HepG2 (cell line): ENCODE data around the gene TRIM59. TPM values are rescaled to one million over a fixed set of nuclear protein-coding genes. Genes with fewer than 3 reads are reported as not detected.

Source experiments
- ATAC-seq: fragments of 200-7000 bp; cut with Tn5 transposase; 3 replicates; pipeline ENCODE4 v1.9.1; 2020; ENCODE audit warnings: mild to moderate bottlenecking, moderate library complexity
- BruUV-seq: library from RNA; stranded (reverse); fragments of 400-500 nt; replicated peaks from 2 replicates; lab custom pipeline; 2021; lab: Mats Ljungman, UMichigan
- CTCF ChIA-PET: fragments of 300-600 bp; formaldehyde crosslinking; extraction: SDS; loops from one replicate; lab custom pipeline; 2021; ENCODE audit warnings: low total read pairs, inconsistent platforms, low intra/inter-chr PET ratio; lab: Yijun Ruan, JAX
- POLR2A ChIA-PET: fragments of 350-600 bp; sonication (Branson Sonifier 250); formaldehyde crosslinking; loops from one replicate; lab custom pipeline; 2020; ENCODE audit warnings: antibody characterized with exemption, inconsistent platforms; lab: Yijun Ruan, JAX
- DNase-seq: peaks from one replicate; pipeline ENCODE4 v3.0.0-alpha.2; 2015; ENCODE audit warnings: low spot score
- FAIRE-seq: peaks from 3 replicates; lab custom pipeline; 2011; peaks lifted over from hg19 to GRCh38; lab: Jason Lieb, UNC
- H2AFZ ChIP-seq: one replicate; pipeline ENCODE4 v1.6.1; 2011; ENCODE audit warnings: low read length, inconsistent platforms
- H3K27ac ChIP-seq: fragments of 300-600 bp; 3 replicates; pipeline ENCODE4 v1.8.0; 2011; ENCODE audit warnings: mixed run types, mild to moderate bottlenecking, mixed read lengths, low read length, inconsistent platforms; ENCODE audit not compliant: insufficient read depth; ENCODE audit errors: extremely low read length
- H3K27me3 ChIP-seq, 2 experiments: fragments of 200-600 bp in 1 of 2; 2 replicates in 1 of 2; 3 replicates in 1 of 2; pipeline versions ENCODE4 v1.6.0 to v1.8.0; 2011; ENCODE audit warnings: low read length in 2 of 2, mild to moderate bottlenecking in 2 of 2, moderate library complexity in 2 of 2, inconsistent platforms in 1 of 2; ENCODE audit not compliant: insufficient read depth in 2 of 2, control insufficient read depth in 1 of 2
- H3K36me3 ChIP-seq, 2 experiments: fragments of 200-600 bp in 1 of 2; replicated peaks in 1 of 2; 2 replicates in 1 of 2; 3 replicates in 1 of 2; pipeline versions ENCODE4 v1.5.1 to v1.8.0; 2011; ENCODE audit warnings: low read length in 2 of 2, inconsistent platforms in 1 of 2; ENCODE audit not compliant: insufficient read depth in 2 of 2, control insufficient read depth in 1 of 2
- H3K4me1 ChIP-seq: 2 replicates; pipeline ENCODE4 v1.5.1; 2012; ENCODE audit warnings: low read length, inconsistent platforms; ENCODE audit not compliant: insufficient read depth
- H3K4me2 ChIP-seq: 2 replicates; pipeline ENCODE4 v1.6.0; 2011; ENCODE audit warnings: low read depth, low read length, inconsistent platforms
- H3K4me3 ChIP-seq, 3 experiments: fragments of 200-600 bp in 1 of 3; sonication (generic), shearing (Covaris generic) in 1 of 3; replicated peaks in 1 of 3; 2 replicates each; pipeline ENCODE4 v1.5.1; 2011 to 2016; ENCODE audit warnings: low read length in 3 of 3, inconsistent platforms in 2 of 3, low read depth in 2 of 3, mild to moderate bottlenecking in 2 of 3, control low read depth in 1 of 3, mixed read lengths in 1 of 3; ENCODE audit not compliant: insufficient read depth in 1 of 3
- H3K79me2 ChIP-seq: one replicate; pipeline ENCODE4 v1.6.1; 2011; ENCODE audit warnings: low read length, inconsistent platforms; ENCODE audit not compliant: insufficient read depth
- H3K9ac ChIP-seq: 2 replicates; pipeline ENCODE4 v1.6.0; 2011; ENCODE audit warnings: mild to moderate bottlenecking, low read depth, low read length, inconsistent platforms; ENCODE audit not compliant: insufficient read depth
- H3K9me3 ChIP-seq: 2 replicates; pipeline ENCODE4 v1.5.1; 2012; ENCODE audit warnings: mild to moderate bottlenecking, low read length
- H4K20me1 ChIP-seq: 2 replicates; pipeline ENCODE4 v1.6.0; 2011; ENCODE audit warnings: inconsistent platforms, mild to moderate bottlenecking, low read length, moderate library complexity; ENCODE audit not compliant: insufficient read depth
- CCDC6 ChIP-seq: sonication (generic); formaldehyde crosslinking; IDR thresholded peaks from 2 replicates; pipeline ENCODE4 v1.8.1; 2022; ENCODE audit warnings: mild to moderate bottlenecking, missing genetic modification reagents, moderate library complexity
- GTF3A ChIP-seq: sonication (generic); formaldehyde crosslinking; conservative IDR thresholded peaks from 2 replicates; pipeline ENCODE4 v1.4.0; 2020; ENCODE audit warnings: mild to moderate bottlenecking, missing genetic modification reagents
- IKZF1 ChIP-seq: fragments of 450-650 bp; IDR thresholded peaks from 2 replicates; pipeline ENCODE4 v1.7.1; 2016
- PITX1 ChIP-seq: sonication (generic); formaldehyde crosslinking; IDR thresholded peaks from 2 replicates; pipeline ENCODE4 v1.5.1; 2020; ENCODE audit warnings: mild to moderate bottlenecking, missing genetic modification reagents
- REPIN1 ChIP-seq: sonication (generic); formaldehyde crosslinking; IDR thresholded peaks from 2 replicates; pipeline ENCODE4 v1.8.0; 2022; ENCODE audit warnings: missing genetic modification reagents, low read depth, mild to moderate bottlenecking, borderline replicate concordance
- YY1 ChIP-seq: IDR thresholded peaks from 2 replicates; pipeline ENCODE4 v1.6.1; 2011; ENCODE audit warnings: low read length, low read depth, moderate library complexity, mild to moderate bottlenecking; ENCODE audit not compliant: insufficient read depth, insufficient replicate concordance
- ZNF20 ChIP-seq: sonication (generic); formaldehyde crosslinking; IDR thresholded peaks from 2 replicates; pipeline ENCODE4 v1.4.0; 2020; ENCODE audit warnings: mild to moderate bottlenecking, moderate library complexity, missing genetic modification reagents
- ZNF292 ChIP-seq: sonication (generic); formaldehyde crosslinking; IDR thresholded peaks from 2 replicates; pipeline ENCODE4 v1.8.1; 2022; ENCODE audit warnings: mild to moderate bottlenecking, low read depth, missing genetic modification reagents, borderline replicate concordance
- ZNF558 ChIP-seq: sonication (generic); formaldehyde crosslinking; IDR thresholded peaks from 2 replicates; pipeline ENCODE4 v1.9.0; 2022; ENCODE audit warnings: mild to moderate bottlenecking, missing genetic modification reagents, borderline replicate concordance
- ZNF570 ChIP-seq: sonication (generic); formaldehyde crosslinking; IDR thresholded peaks from 2 replicates; pipeline ENCODE4 v1.4.0; 2020; ENCODE audit warnings: mild to moderate bottlenecking, missing genetic modification reagents, borderline replicate concordance
- ZNF672 ChIP-seq: sonication (generic); formaldehyde crosslinking; IDR thresholded peaks from 2 replicates; pipeline ENCODE4 v1.8.1; 2022; ENCODE audit warnings: missing genetic modification reagents
- WGBS: methylation state at CpG from one replicate; pipeline ENCODE4 v1.1.6; 2017; ENCODE audit warnings: low lambda C conversion rate; 5-methylcytosine and 5-hydroxymethylcytosine counted together
- in situ Hi-C: cut with HindIII; loops from 2 replicates; pipeline ENCODE4 v1.10.0; 2017; ENCODE audit warnings: low pct_unique_long_range_greater_than_20kb; ENCODE audit not compliant: extremely low pct_ligation_motif_present
- intact Hi-C: fragments of 100-400 bp; cut with micrococcal nuclease; formaldehyde crosslinking; loops from one replicate; pipeline ENCODE4 v1.10.0; 2022; ENCODE audit not compliant: unreplicated experiment
- polyA plus RNA-seq, 8 experiments: library from polyadenylated mRNA; depleted of rRNA in 3 of 8; stranded (reverse) in 7 of 8; unstranded in 1 of 8; fragments of >200 nt; fragmentation: Illumina TruSeq in 4 of 8; extraction: Trizol in 4 of 8; gene quantifications; 2 replicates each; pipeline versions ENCODE4 v1.2.1 to v1.2.3, GENCODE V29; 2011 to 2016; ENCODE audit warnings: low read depth in 4 of 8, missing spikeins in 1 of 8, mixed read lengths in 1 of 8; ENCODE audit not compliant: insufficient read depth in 1 of 8
- total RNA-seq, 5 experiments: library from RNA; depleted of rRNA; stranded (reverse); fragments of >200 nt; fragmentation: Illumina TruSeq; extraction: Trizol; gene quantifications; 2 replicates each; pipeline ENCODE4 v1.2.3, GENCODE V29; 2016; ENCODE audit warnings: low read depth in 1 of 5
- TF ChIP-seq, protein P1 (sequence below): sonication (generic); formaldehyde crosslinking; IDR thresholded peaks from 2 replicates; pipeline ENCODE4 v1.4.0; 2020; ENCODE audit warnings: missing genetic modification reagents

TRIM59 gene
- total and polyA plus RNA-seq, 2 of the 13 experiments (the other 11 are each of a cell fraction or from before 2014, with no cell fraction given): 1.3 to 3.2 TPM

DNA sequence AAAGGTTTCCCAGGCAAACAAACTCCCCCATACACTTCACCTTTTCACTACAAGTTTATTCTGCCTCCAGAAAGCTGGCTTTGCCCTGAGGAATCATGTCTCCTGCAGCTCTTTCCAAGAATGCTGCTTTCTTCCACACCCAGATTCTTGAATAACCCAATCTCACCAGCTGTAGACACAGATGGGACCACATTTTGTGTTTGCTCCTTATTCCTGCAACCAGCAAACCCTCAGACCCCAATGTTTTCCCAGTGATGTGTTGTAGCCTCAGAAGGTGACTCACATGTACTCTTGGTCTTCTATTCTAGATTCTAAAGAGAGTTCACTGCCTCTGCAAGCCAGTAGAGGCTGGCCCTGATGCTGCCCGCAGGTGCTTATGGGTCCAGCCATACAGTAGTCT, 23.6 kb upstream of the TRIM59 start:
- no peak overlapping the region for H3K4me2 ChIP-seq
- peaks cover 19% of the 10 kb centered on the region for H3K9me3 ChIP-seq
- WGBS: no CpG with 5 or more reads among the region's 1 CpG
- ChIA-PET POLR2A (no interaction called here), CTCF (no interaction called here)
- no TSS peak for BruUV-seq
- no peaks in the 10 kb centered on the region for H3K27me3 ChIP-seq
- no peaks in the 10 kb centered on the region for H4K20me1 ChIP-seq
- in situ Hi-C loops (no loop called here), intact Hi-C loops (no loop called here)
- H3K27ac ChIP-seq: no peak overlapping the region
- H2AFZ ChIP-seq: no peak overlapping the region
- DNase-seq: no peak
- no peak overlapping the region for H3K4me3 ChIP-seq
- ATAC-seq: no peak
- no peak overlapping the region for H3K9ac ChIP-seq
- TF ChIP-seq CCDC6 (CRISPR knock-in tag) (no peak), GTF3A (CRISPR knock-in tag) (no peak), REPIN1 (CRISPR knock-in tag) (no peak), ZNF672 (CRISPR knock-in tag) (no peak), IKZF1 (no peak)
- H3K36me3 ChIP-seq: no peaks in the 10 kb centered on the region
- no peak for FAIRE-seq
- H3K4me1 ChIP-seq: no peaks in the 10 kb centered on the region
- no peaks in the 10 kb centered on the region for H3K79me2 ChIP-seq

DNA sequence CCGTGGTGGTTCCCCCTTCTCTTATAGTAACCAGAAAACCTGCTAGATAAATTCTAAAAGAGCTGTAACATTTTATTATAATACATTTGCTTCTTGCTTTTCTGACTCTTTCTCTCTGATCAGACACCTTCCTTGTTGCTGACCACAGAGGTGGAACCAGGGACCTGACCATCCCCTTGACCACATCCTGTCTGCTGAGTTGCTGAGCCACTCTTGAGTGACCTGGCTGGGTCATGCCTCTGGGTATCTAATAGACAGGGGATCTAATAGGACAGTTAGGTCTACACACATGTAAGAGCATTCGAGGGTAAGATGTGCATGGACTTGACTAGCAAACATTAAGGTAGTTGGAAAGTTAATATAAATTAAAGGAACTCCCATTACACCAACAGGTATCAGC, 22.8 kb upstream of the TRIM59 start:
- no peak for TF ChIP-seq ZNF20 (CRISPR knock-in tag)
- no peak for TF ChIP-seq PITX1 (CRISPR knock-in tag)
- no peak for TF ChIP-seq ZNF558 (CRISPR knock-in tag)
- no peak for TF ChIP-seq ZNF292 (CRISPR knock-in tag)
- TF ChIP-seq ZNF570: no peak
- TF ChIP-seq, protein P1, sequence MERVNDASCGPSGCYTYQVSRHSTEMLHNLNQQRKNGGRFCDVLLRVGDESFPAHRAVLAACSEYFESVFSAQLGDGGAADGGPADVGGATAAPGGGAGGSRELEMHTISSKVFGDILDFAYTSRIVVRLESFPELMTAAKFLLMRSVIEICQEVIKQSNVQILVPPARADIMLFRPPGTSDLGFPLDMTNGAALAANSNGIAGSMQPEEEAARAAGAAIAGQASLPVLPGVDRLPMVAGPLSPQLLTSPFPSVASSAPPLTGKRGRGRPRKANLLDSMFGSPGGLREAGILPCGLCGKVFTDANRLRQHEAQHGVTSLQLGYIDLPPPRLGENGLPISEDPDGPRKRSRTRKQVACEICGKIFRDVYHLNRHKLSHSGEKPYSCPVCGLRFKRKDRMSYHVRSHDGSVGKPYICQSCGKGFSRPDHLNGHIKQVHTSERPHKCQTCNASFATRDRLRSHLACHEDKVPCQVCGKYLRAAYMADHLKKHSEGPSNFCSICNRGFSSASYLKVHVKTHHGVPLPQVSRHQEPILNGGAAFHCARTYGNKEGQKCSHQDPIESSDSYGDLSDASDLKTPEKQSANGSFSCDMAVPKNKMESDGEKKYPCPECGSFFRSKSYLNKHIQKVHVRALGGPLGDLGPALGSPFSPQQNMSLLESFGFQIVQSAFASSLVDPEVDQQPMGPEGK: no peak
- TF ChIP-seq YY1: no peak
- BruUV-seq: no TSS peak
- Histone ChIP-seq H3K4me3 (no peak overlapping the region), H3K9ac (no peak overlapping the region), H3K27ac (no peak overlapping the region), H3K79me2 (no peaks in the 10 kb centered on the region), H3K27me3 (no peaks in the 10 kb centered on the region), H3K4me2 (no peak overlapping the region), H4K20me1 (no peaks in the 10 kb centered on the region), H3K4me1 (no peaks in the 10 kb centered on the region), H3K36me3 (no peaks in the 10 kb centered on the region), H3K9me3 (peaks cover 19% of the 10 kb centered on the region), H2AFZ (no peak overlapping the region)
- no peak for FAIRE-seq
- DNase-seq: no peak
- in situ Hi-C loops (no loop called here), intact Hi-C loops (no loop called here)
- CTCF ChIA-PET: no interaction called here
- WGBS: 2% methylated on average over 2 of the region's 2 CpGs
- POLR2A ChIA-PET: no interaction called here
- ATAC-seq: no peak
